NCI-H2227 treated with DMSO at 0.1 percent for 48 hours (cell line): Measurements from ENCODE around the gene BRAF.
"Not testable (repeated sequence)": the region's sequence is repeated elsewhere in the genome, so short reads cannot be mapped to it uniquely, and the experiment has no call there.

ENCODE experiments used
- DNase-seq: peaks from one replicate; lab custom pipeline; 2025; lab: John Stamatoyannopoulos, UW

Gene BRAF

DNA sequence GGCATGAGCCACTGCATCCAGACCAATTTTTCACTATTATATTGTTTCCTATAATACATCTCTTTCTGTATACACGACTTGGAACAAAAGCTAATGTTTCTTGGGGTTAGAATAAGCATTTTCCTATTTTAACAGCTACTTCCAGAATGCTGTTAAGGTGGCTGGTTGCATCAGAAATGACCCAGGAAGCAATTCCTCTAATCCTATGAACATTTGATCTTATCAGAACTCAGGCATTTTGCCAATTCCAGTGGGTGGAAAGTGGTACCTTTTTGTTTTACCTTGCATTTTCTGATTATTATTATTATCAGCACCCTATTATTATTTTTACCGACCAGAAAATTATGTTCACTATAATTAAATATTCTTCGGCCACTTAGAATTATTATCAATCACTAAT lies 154.9 kb downstream of the BRAF start:
- DNase-seq = no peak

DNA sequence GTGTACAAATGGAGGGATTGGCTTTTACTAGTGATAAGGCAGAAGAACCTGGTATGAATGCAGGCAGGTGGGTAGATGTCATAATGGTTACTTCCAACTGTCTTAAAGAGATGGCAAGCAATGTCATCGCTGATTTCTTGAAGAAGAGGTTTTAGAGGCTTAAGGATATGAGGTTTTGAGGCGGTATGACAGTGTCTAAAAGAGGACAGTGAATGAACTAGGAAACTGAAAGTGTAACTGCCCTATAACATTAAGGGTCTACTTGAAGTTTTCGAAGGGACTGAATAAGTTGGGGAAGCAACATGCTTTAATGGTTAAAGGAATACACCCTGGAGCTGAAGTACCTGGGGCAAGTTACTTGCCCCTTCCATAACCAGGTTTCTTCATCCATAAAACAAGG lies 157.3 kb downstream of the BRAF start:
- DNase-seq = no peak

DNA sequence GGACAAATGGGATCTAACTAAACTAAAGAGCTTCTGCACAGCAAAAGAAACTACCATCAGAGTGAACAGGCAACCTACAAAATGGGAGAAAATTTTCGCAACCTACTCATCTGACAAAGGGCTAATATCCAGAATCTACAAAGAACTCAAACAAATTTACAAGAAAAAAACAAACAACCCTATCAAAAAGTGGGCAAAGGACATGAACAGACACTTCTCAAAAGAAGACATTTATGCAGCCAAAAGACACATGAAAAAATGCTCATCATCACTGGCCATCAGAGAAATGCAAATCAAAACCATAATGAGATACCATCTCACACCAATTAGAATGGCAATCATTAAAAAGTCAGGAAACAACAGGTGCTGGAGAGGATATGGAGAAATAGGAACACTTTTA lies 159.3 kb downstream of the BRAF start:
- DNase-seq = not testable (repeated sequence)

DNA sequence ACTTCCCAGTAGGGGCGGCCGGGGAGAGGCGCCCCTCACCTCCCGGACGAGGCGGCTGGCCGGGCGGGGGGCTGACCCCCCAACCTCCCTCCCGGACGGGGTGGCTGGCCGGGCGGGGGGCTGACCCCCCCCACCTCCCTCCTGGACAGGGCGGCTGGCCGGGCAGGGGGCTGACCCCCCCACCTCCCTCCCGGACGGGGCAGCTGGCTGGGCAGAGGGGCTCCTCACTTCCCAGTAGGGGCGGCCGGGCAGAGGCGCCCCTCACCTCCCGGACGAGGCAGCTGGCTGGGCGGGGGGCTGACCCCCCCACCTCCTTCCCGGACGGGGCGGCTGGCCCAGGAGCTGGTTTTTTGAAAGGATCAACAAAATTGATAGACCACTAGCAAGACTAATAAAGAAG lies 161.6 kb downstream of the BRAF start:
- not testable (repeated sequence) for DNase-seq

DNA sequence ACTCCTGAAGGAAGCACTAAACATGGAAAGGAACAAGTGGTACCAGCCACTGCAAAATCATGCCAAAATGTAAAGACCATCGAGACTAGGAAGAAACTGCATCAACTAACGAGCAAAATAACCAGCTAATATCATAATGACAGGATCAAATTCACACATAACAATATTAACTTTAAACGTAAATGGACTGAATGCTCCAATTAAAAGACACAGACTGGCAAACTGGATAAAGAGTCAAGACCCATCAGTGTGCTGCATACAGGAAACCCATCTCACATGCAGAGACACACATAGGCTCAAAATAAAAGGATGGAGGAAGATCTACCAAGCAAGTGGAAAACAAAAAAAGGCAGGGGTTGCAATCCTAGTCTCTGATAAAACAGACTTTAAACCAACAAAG lies 163.4 kb downstream of the BRAF start:
- not testable (repeated sequence) for DNase-seq

DNA sequence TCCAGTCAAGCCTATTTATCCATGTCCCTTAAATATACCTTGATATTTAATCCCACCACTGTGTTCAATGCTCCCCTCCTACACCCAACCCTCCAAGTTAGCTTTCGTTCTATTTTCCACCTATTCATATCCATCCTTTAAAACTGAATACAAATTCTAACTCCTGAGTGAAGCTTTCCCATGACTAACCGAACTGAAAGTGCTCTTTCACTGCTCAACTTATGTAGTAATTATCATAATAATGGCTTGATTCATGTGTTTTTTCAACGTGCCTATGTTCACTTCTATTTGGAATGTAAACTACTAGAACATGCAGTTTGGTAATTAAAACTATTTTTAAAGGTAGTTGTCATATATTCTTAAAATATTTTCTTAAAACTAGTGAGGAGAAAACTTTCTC lies 170.2 kb downstream of the BRAF start:
- DNase-seq = no peak

DNA sequence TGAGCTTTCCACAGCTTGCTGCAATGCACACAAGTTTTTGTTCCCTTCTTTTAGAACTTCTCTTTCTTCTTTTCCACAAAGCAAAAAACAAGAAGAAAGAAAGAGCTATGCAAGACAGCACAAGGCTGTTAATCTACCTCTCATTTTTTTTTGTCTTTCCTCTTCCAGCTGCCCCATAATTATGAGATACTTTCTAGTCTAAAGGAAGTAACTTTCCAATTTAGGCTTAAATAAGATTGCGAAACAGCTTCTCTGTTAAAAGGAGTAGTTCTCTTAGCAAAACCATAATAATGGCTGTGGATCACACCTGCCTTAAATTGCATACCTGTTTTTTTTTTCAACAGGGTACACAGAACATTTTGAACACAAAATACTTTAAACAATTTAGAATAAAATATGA lies 172.2 kb downstream of the BRAF start:
- no peak for DNase-seq

DNA sequence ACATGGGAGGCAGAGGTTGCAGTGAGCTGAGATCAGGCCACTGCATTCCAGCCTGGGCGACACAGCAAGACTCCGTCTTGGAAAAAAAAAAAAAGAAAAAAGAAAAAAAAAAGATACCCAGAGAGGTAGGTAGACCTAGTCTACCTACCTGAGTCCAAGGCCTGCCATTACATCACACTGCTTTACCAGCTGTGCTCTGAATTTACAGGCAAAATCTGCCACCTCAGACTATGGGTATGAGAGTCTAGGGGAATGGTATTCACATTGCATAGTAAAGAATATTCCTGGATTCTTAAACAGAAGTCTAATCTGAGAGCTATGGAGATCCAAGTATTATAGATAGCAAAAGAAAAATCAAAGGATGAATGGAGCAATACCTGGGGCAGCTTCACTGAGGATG lies 178.0 kb downstream of the BRAF start:
- DNase-seq = no peak

DNA sequence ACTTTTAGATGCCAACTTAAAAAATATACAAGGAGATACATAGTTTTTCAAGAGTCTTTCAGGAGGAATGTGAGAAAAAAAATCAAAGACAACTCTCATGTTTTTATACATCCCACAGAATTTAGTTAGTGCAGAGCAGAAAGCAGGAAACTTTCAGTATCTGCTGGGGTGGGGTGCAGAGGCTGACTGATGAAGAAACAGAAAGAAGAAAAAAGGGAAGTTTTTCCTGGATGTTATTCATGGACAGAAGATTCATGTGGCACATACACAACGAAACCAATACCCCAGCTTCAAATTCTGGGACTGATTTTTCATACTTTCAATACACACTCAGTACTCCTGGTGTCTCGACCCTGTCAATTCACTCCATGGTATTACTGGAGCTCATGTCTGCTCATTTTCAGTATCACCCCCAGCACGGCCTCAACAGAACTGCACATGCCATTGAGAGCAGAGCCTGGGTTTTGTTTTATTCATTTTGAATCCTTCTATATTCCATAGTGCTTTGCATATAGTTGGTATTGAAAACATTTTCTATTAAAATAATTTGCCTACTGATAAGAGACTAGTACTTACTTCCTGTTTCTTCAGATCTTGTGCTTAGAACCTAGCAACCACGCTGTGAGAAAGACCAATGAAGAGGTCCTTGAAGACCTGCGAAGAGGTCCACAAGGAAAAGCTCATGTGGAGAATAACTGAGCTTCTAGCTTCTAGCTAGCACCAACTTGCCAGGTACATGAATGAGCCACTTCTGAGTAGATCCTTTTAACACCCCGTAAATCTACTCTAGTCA lies 179.3 kb downstream of the BRAF start:
- no peak for DNase-seq

DNA sequence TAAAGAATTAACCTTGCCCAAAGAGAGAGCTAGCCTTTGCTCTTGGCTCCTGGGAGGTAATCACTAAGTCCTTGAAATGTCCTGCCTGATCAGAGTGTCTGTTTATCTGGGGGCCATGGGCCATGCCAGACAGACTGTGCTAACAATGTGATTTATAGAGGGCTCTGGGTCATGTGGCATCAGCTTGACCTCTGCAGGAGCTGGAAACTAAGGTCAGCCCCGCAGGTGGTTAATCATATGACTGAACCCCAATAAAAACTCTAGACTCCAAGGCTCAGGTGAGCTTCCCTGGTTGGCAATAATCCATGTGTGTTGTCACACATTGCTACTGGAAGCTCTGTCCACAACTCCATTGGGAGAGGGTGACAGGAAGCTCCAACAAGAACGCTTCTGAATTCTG lies 180.7 kb downstream of the BRAF start:
- no peak for DNase-seq

DNA sequence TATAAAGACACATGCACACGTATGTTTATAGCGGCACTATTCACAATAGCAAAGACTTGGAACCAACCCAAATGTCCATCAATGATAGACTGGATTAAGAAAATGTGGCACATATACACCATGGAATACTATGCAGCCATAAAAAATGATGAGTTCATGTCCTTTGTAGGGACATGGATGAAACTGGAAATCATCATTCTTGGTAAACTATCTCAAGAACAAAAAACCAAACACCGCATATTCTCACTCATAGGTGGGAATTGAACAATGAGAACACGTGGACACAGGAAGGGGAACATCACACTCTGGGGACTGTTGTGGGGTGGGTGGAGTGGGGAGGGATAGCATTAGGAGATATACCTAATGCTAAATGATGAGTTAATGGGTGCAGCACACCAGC lies 181.5 kb downstream of the BRAF start:
- DNase-seq = not testable (repeated sequence)

DNA sequence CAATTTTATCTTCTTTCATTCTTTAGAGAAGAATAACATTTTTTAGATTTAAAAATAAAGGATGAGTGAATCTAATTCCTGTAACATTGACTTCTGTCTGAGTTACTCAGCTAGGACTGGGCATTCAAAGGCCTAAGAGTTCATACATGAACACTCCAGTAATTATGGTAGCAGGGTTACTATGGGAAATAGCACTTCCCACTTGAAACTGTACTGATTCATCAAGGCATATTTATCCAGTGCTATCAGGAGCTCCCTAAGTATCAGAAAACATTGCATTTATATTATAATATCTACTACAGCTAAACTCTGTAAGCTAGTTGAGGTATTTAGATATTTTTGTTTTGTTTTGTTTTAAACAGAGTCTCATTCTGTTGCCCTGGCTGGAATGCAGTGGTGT lies 186.4 kb downstream of the BRAF start:
- no peak for DNase-seq

DNA sequence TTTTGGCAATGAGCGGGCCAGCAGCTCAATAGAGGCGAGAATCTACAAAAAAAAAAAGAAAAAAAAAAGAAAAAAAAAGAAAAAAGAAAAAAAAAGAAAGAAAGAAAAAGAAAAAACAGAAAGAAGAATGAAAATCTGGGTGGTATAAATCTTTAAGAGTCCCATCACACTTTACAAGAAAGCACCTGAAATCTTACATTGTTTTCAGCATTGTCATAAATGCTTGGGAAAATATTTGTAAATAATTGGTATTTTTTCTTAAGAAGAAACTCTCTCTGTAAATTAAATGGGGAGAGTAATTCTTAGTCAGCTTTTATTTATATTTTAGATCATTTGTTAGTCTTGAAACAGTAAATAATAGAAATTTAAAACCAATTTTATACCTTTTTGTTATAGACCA lies 190.0 kb downstream of the BRAF start:
- no peak for DNase-seq

DNA sequence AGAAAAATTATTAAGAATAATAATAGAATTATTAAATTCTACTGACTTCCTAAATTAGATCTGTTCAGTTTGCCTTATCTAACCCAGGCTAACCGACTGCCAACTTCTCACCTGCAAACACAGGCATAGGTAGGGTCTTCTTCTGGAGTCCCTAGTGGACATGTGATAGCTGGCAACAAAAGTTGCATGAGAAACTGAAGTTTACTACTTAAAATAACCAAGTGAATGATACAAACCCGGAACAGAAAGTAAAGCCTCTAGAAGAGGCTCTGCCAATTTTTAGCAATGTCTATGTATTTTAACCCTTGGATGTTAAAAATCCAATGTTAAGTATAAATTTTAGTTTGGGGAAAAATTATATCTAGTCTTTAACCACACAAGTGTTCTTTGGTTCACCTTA lies 190.6 kb downstream of the BRAF start:
- DNase-seq = no peak

DNA sequence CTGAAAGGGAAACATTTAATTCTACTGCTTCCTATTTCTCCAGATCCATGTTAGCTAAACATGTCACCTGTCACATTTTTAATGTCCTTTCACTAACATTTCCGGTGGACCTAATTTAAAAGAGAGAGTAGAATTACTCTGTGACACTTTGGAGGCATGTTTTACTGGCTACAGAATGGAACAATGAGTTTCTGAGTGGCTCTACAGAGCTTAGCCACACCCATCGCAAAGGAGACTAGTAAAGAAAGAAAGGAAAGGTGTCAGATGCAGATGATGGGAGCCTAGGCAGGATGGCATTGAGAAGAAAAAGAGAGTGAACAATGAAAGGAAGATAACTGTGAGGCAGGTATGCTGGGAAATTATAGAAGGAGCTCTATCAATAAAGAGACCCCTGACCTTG lies 192.3 kb downstream of the BRAF start:
- DNase-seq = no peak

DNA sequence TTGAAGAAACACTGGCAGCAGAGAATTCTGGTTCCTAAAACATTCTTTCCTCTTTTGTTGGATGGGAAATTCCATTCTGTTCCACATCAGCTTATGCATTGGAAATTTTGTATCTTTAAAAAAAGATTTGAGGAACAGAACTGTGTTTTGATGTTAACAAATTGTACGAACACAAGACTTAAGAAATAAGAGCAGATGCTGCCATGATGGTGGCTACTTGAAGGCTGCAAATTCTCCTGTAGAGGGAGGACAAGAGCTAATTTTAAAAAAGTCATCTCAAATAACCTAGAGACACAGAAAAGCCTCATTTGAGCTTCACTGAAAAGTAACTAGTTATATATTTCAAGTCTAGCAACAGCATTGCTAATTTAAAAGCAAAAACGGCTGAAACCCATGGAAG lies 198.4 kb downstream of the BRAF start:
- DNase-seq = no peak

DNA sequence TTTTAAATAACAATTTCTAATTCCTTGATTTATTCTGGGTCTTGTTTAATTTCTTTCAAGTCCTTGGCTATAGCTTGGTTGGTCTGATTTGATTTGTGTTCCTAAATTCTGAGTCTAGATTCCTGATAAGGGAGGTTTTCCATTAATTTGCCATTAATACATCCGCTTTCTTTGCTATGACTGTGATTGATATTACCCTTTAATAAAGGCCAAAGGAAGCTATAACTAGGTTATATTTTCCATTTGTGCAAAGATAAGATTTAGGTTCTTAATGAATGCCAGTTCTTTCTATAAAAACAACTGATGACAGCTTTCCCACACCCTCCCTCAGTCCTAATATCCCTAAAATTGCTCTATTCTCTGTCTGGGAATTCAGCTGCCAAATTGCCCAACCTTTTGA lies 200.0 kb downstream of the BRAF start:
- no peak for DNase-seq

DNA sequence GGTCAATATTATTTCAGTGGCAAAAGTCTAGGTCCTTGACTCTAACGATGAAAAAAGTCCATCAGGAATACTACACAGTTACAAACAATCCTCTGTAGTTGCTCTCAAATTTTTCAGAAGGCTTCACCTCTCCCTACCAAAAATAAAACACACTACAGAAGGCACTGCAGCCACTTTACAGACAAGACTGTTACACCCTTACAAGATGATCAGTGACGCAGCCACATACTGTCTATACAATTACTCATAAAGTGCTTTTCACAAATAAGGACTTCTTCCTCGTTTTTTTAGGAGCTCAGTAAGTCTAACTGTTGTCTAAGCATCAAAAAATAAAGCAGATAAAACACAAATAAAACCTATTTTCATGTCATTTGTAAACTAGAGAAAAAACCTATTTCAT lies 201.2 kb downstream of the BRAF start:
- no peak for DNase-seq

DNA sequence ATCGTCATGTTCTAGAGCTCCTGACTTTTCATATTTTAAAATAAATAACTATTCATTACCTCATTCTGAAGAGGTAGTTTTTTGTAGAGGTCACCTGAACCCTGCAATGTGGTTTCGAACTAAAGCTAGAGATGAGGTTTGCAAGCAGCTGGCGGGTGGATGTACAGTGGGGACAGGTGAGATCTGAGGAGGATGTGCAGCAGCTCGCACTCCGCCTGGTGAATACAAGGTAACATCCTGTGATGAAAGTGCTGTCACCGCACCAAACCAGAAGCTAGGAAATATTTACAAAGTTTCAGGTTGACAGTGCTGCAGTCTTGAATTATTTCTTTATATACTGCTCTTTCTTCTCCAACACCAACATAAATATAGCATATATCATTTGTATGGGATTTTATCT lies 201.7 kb downstream of the BRAF start:
- no peak for DNase-seq

DNA sequence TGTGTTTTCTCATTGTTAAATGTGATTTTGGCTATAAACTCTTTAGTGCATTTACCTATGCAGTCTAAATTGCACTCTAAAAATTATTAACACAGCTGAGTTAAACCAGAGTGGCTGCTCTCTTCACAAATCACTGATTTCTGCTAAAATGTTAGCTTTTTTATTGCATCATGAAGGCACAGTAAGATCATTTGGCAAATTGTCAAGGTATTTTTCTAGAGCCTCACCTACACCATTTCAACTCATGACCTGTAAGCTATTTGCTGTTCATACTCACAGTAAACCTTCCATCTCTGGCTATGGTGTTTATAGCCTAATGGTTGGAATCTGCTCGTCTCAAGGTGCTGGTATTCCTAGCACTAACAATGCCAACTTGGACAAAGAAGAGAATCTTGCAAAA lies 202.5 kb downstream of the BRAF start:
- no peak for DNase-seq

DNA sequence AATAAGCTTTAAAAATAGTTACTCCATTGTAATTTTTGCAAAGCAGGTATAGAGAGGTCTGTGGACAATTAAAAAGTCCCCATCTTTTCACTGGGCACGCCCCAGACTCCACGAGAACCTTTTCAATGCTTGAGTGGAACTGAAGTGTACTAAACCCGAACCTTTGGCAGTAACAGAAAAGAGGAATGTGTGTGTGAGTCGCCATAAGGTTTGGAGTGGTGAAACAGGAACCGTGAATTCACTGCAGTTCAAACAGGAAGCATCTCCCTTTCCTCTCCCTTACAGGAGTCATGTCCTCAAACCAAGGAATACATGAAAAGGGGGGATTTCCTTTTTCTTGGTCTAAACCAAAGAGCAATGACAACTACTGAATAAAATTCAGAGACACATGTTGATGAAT lies 205.0 kb downstream of the BRAF start:
- DNase-seq = no peak

DNA sequence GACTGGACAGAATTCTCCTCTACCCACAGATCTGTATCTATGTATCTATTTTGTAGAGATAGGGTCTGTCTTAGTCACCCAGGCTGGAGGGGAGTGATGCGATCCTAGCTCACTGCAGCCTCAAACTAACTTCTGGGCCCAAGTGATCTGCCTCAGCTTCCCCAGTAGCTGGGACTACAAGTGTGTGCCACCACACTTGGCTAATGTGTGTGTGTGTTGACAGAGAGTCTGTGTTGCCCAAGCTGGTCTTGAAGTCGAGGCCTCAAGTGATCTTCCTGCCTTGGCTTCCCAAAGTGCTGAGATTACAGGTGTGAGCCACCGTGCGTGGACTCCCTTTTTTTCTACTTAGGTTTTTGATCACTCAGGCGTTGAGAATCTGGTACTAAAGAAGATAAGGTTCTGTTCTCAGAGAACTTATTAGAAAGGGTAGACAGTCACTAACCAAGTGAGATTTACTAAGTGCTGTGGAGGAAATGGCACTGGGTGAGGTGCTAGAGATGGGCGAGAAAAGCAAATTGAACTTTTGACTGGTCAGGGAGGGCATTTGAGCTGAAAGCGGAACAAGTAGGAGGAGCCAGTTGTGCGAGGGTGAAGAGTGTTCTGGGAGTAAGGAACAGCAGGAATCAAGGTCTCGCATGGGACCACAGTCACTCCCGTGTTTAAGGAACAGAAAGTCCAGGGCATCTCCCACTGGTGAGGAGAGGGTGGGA lies 210.2 kb downstream of the BRAF start:
- DNase-seq = no peak

DNA sequence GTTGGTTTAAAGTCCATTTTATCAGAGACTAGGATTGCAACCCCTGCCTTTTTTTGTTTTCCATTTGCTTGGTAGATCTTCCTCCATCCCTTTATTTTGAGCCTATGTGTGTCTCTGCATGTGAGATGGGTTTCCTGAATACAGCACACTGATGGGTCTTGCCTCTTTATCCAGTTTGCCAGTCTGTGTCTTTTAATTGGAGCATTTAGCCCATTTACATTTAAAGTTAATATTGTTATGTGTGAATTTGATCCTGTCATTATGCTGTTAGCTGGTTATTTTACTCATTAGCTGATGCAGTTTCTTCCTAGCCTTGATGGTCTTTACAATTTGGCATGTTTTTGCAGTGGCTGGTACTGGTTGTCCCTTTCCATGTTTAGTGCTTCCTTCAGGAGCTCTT lies 212.3 kb downstream of the BRAF start:
- DNase-seq = not testable (repeated sequence)

DNA sequence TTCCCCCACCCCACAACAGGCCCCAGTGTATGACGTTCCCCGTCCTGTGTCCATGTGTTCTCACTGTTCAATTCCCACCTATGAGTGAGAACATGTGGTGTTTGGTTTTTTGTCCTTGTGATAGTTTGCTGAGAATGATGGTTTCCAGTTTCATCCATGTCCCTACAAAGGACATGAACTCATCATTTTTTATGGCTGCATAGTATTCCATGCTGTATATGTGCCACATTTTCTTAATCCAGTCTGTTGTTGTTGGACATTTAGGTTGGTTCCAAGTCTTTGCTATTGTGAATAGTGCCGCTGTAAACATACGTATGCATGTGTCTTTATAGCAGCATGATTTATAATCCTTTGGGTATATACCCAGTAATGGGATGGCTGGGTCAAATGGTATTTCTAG lies 216.0 kb downstream of the BRAF start:
- DNase-seq = not testable (repeated sequence)
